Left kidney (tissue), 2 donors: Measurements from ENCODE around the gene IFI6. TPM values are rescaled to one million over a fixed set of nuclear protein-coding genes. Genes with fewer than 3 reads are reported as not detected.
"Not testable (repeated sequence)": the region's sequence is repeated elsewhere in the genome, so short reads cannot be mapped to it uniquely, and the experiment has no call there.

ENCODE experiments used
- DNase-seq: peaks from one replicate; pipeline ENCODE4 v3.0.0-alpha.2; 2013
- polyA plus RNA-seq: library from polyadenylated mRNA; unstranded; fragments of 120-200 nt; gene quantifications from one replicate; pipeline ENCODE4 v1.2.1, GENCODE V29; 2013; ENCODE audit not compliant: insufficient read length

IFI6 gene
- polyA plus RNA-seq, 1 donor = 14.9 TPM

GRCh38 chr1:27632387-27633297, 39.4 kb downstream of the IFI6 start:
- no peak for DNase-seq

GRCh38 chr1:27630859-27631491, 41.0 kb downstream of the IFI6 start:
- no peak for DNase-seq

GRCh38 chr1:27628712-27629111, 43.3 kb downstream of the IFI6 start:
- no peak for DNase-seq

GRCh38 chr1:27627733-27628132, 44.3 kb downstream of the IFI6 start:
- not testable (repeated sequence) for DNase-seq

- DNase-seq = no peak
Observed at GRCh38 chr1:27627061-27627460, 44.9 kb downstream of the IFI6 start.

GRCh38 chr1:27626031-27626935, 45.7 kb downstream of the IFI6 start:
- DNase-seq = no peak

GRCh38 chr1:27624467-27625178, 47.4 kb downstream of the IFI6 start:
- DNase-seq = no peak

GRCh38 chr1:27623327-27624212, 48.4 kb downstream of the IFI6 start:
- no peak for DNase-seq

GRCh38 chr1:27622828-27623227, 49.2 kb downstream of the IFI6 start:
- no peak for DNase-seq

- no peak for DNase-seq
Observed at GRCh38 chr1:27621051-27621920, 50.7 kb downstream of the IFI6 start.

- DNase-seq = not testable (repeated sequence)
Observed at GRCh38 chr1:27619782-27620438, 52.1 kb downstream of the IFI6 start.

- no peak for DNase-seq
Observed at GRCh38 chr1:27618341-27619082, 53.5 kb downstream of the IFI6 start.

- DNase-seq = no peak
Observed at GRCh38 chr1:27617420-27617819, 54.6 kb downstream of the IFI6 start.

GRCh38 chr1:27616441-27616840, 55.6 kb downstream of the IFI6 start:
- DNase-seq = no peak
